Mesenchymal stem cell (in vitro differentiated cells and primary cell): ENCODE measurements around the gene MARK2.

Experiments used
- DNase-seq: peaks from one replicate; pipeline ENCODE4 v3.0.0-alpha.2; 2013
- H2AFZ ChIP-seq: one replicate; pipeline ENCODE4 v1.6.1; 2013; ENCODE audit warnings: low read depth, mild to moderate bottlenecking, control low read depth, inconsistent platforms, low read length, moderate library complexity
- H2AK5ac ChIP-seq: 2 replicates; pipeline ENCODE4 v1.6.1; 2013; ENCODE audit warnings: low read length, moderate library complexity, mild to moderate bottlenecking, inconsistent platforms; ENCODE audit not compliant: severe bottlenecking
- H2BK120ac ChIP-seq: one replicate; pipeline ENCODE4 v1.6.1; 2013; ENCODE audit warnings: low read depth, mild to moderate bottlenecking, inconsistent platforms, low read length, moderate library complexity
- H2BK12ac ChIP-seq, 2 experiments: one replicate each; pipeline ENCODE4 v1.6.1; 2013; ENCODE audit warnings: inconsistent platforms in 2 of 2, low read length in 2 of 2, mild to moderate bottlenecking in 2 of 2, moderate library complexity in 2 of 2, control low read depth in 1 of 2
- H2BK15ac ChIP-seq: one replicate; pipeline ENCODE4 v1.6.1; 2013; ENCODE audit warnings: mild to moderate bottlenecking, low read depth, inconsistent platforms; ENCODE audit not compliant: poor library complexity, severe bottlenecking
- H2BK5ac ChIP-seq: 2 replicates; pipeline ENCODE4 v1.6.1; 2013; ENCODE audit warnings: low read depth, mild to moderate bottlenecking, low read length, control low read depth, inconsistent platforms; ENCODE audit not compliant: poor library complexity, severe bottlenecking
- H3K14ac ChIP-seq, 2 experiments: one replicate each; pipeline ENCODE4 v1.6.1; 2013; ENCODE audit warnings: inconsistent platforms in 2 of 2, low read length in 2 of 2, control low read depth in 1 of 2, mild to moderate bottlenecking in 1 of 2, moderate library complexity in 1 of 2
- H3K18ac ChIP-seq, 2 experiments: one replicate each; pipeline ENCODE4 v1.6.1; 2013; ENCODE audit warnings: inconsistent platforms in 2 of 2, low read length in 2 of 2, control low read depth in 1 of 2, low read depth in 1 of 2, mild to moderate bottlenecking in 1 of 2
- H3K23ac ChIP-seq, 2 experiments: one replicate each; pipeline ENCODE4 v1.6.1; 2013; ENCODE audit warnings: inconsistent platforms in 2 of 2, low read length in 2 of 2, mild to moderate bottlenecking in 2 of 2, moderate library complexity in 2 of 2, control low read depth in 1 of 2
- H3K27ac ChIP-seq: 2 replicates; pipeline ENCODE4 v1.5.1; 2013; ENCODE audit warnings: mild to moderate bottlenecking, moderate library complexity, low read length, control low read depth, inconsistent platforms; ENCODE audit not compliant: poor library complexity, severe bottlenecking
- H3K27me3 ChIP-seq, 2 experiments: 2 replicates each; pipeline versions ENCODE4 v1.6.1 to v1.7.0; 2013; ENCODE audit warnings: low read length in 2 of 2, mild to moderate bottlenecking in 2 of 2, moderate library complexity in 2 of 2, control low read depth in 1 of 2, inconsistent platforms in 1 of 2; ENCODE audit not compliant: control insufficient read depth in 1 of 2, insufficient read depth in 1 of 2
- H3K36me3 ChIP-seq, 2 experiments: 2 replicates each; pipeline versions ENCODE4 v1.6.1 to v1.7.0; 2013; ENCODE audit warnings: low read length in 2 of 2, control low read depth in 1 of 2, inconsistent platforms in 1 of 2, low read depth in 1 of 2, mild to moderate bottlenecking in 1 of 2; ENCODE audit not compliant: insufficient read depth in 2 of 2, control insufficient read depth in 1 of 2
- H3K4ac ChIP-seq, 2 experiments: one replicate each; pipeline ENCODE4 v1.6.1; 2013; ENCODE audit warnings: inconsistent platforms in 2 of 2, low read length in 2 of 2, mild to moderate bottlenecking in 2 of 2, moderate library complexity in 2 of 2, control low read depth in 1 of 2, low read depth in 1 of 2
- H3K4me1 ChIP-seq: 2 replicates; pipeline ENCODE4 v1.6.1; 2013; ENCODE audit warnings: low read depth, low read length, control low read depth; ENCODE audit not compliant: control insufficient read depth, insufficient read depth
- H3K4me2 ChIP-seq: 2 replicates; pipeline ENCODE4 v1.6.1; 2013; ENCODE audit warnings: low read length, mild to moderate bottlenecking, inconsistent platforms; ENCODE audit not compliant: poor library complexity, severe bottlenecking
- H3K4me3 ChIP-seq, 2 experiments: 2 replicates each; pipeline versions ENCODE4 v1.5.1 to v1.7.0; 2013; ENCODE audit warnings: low read length in 2 of 2, mild to moderate bottlenecking in 2 of 2, control low read depth in 1 of 2, low read depth in 1 of 2; ENCODE audit not compliant: insufficient read depth in 1 of 2
- H3K79me1 ChIP-seq: replicated peaks from 2 replicates; pipeline ENCODE4 v1.6.1; 2013; ENCODE audit warnings: mild to moderate bottlenecking, control low read depth, low read length, inconsistent platforms; ENCODE audit not compliant: poor library complexity, severe bottlenecking
- H3K9ac ChIP-seq: 2 replicates; pipeline ENCODE4 v1.7.0; 2013; ENCODE audit warnings: mild to moderate bottlenecking, low read length, moderate library complexity
- H3K9me3 ChIP-seq: 2 replicates; pipeline ENCODE4 v1.7.0; 2013; ENCODE audit warnings: mild to moderate bottlenecking, low read length; ENCODE audit not compliant: control insufficient read depth
- H4K8ac ChIP-seq: one replicate; pipeline ENCODE4 v1.6.1; 2013; ENCODE audit warnings: inconsistent platforms, mild to moderate bottlenecking, low read length, moderate library complexity
- H4K91ac ChIP-seq: one replicate; pipeline ENCODE4 v1.6.1; 2013; ENCODE audit warnings: mild to moderate bottlenecking, low read length, inconsistent platforms
- WGBS: methylation state at CpG from one replicate; pipeline ENCODE4 v1.1.7; 2013; ENCODE audit warnings: mixed read lengths; 5-methylcytosine and 5-hydroxymethylcytosine counted together

Gene MARK2

DNA sequence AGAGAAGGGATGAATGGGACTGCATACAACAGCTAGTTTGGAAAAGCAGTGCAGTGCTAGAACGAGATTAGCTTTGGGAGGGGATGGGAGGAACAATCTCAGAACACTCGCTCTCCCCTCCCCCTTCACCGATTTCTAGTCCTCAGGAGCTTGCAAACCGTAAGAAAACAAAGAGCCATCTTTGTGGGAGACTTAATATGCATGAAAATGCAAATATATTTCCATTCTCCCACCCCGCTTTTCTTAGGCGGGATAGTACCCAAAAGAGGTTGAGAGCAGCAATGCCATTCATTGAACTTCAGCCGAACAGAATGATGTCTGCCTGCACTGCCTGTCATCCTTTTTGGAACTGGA lies 24.6 kb upstream of the MARK2 start:
- H3K27ac ChIP-seq, result no peak overlapping the region
- H4K8ac ChIP-seq, result no peak overlapping the region
- H3K14ac ChIP-seq, result peak overlapping the region in 1 of 2 experiments; percentile 82
- no peak overlapping the region for H2BK12ac ChIP-seq
- no peak overlapping the region for H2AFZ ChIP-seq
- no peak overlapping the region for H4K91ac ChIP-seq
- H2AK5ac ChIP-seq, result no peak overlapping the region
- no peaks in the 10 kb centered on the region for H3K9me3 ChIP-seq
- H3K27me3 ChIP-seq, result no peaks in the 10 kb centered on the region
- H3K9ac ChIP-seq, result peak overlapping the region; percentile 91
- WGBS, result 10% methylated on average over 5 of the region's 7 CpGs
- peak overlapping the region; percentile 86 to 96 for H3K4me3 ChIP-seq
- H2BK15ac ChIP-seq, result no peak overlapping the region
- peak overlapping the region; percentile 86 for H3K4me2 ChIP-seq
- no peak overlapping the region for H3K18ac ChIP-seq
- no peak for DNase-seq
- peak overlapping the region; percentile 15 for H2BK5ac ChIP-seq
- H3K36me3 ChIP-seq, result peaks cover 27 to 34% of the 10 kb centered on the region in 2 experiments
- H3K23ac ChIP-seq, result no peak overlapping the region
- peaks cover 14% of the 10 kb centered on the region for H3K79me1 ChIP-seq
- H3K4me1 ChIP-seq, result peaks cover 6% of the 10 kb centered on the region
- H3K4ac ChIP-seq, result peak overlapping the region in 1 of 2 experiments; percentile 72
- H2BK120ac ChIP-seq, result no peak overlapping the region

DNA sequence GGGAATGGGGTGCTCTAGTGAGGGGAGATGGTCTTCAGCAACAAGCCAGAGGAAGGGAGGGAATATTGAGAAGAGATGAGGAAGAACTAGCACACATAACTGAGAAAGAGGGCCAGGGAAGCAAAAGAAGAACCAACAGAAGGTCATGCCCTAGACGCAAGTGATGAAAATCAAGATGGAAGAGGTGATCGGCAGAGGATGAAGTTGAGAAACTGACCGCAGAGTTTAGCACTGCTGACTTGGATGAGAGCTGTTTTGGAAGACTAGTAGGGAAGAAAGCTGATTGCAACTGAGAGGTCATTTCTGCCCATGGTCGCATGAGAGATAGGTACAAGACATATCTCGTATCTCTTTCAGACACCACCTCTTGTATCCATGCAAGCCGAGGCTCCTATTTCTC lies 22.7 kb upstream of the MARK2 start:
- Histone ChIP-seq H3K79me1 (peaks cover 21% of the 10 kb centered on the region), H3K4me3 (no peak overlapping the region), H3K18ac (no peak overlapping the region), H3K27ac (no peak overlapping the region), H3K4ac (no peak overlapping the region), H4K91ac (no peak overlapping the region), H3K9me3 (no peaks in the 10 kb centered on the region), H3K14ac (no peak overlapping the region), H4K8ac (no peak overlapping the region), H2AK5ac (no peak overlapping the region), H2AFZ (no peak overlapping the region), H3K36me3 (peaks cover 37 to 47% of the 10 kb centered on the region in 2 experiments), H3K4me1 (peaks cover 6% of the 10 kb centered on the region), H3K23ac (no peak overlapping the region), H3K27me3 (no peaks in the 10 kb centered on the region), H2BK15ac (no peak overlapping the region), H3K4me2 (no peak overlapping the region), H2BK12ac (no peak overlapping the region), H2BK5ac (no peak overlapping the region), H2BK120ac (no peak overlapping the region), H3K9ac (no peak overlapping the region)
- WGBS, result 96% methylated on average over 3 of the region's 6 CpGs
- no peak for DNase-seq

GRCh38 chr11:63816732-63817131 lies 22.2 kb upstream of the MARK2 start:
- no peak overlapping the region for H3K27ac ChIP-seq
- H3K14ac ChIP-seq, result no peak overlapping the region
- H2BK15ac ChIP-seq, result no peak overlapping the region
- no peak overlapping the region for H3K9ac ChIP-seq
- no peak overlapping the region for H3K4me2 ChIP-seq
- H3K79me1 ChIP-seq, result peaks cover 25% of the 10 kb centered on the region
- no peak overlapping the region for H2AFZ ChIP-seq
- no peak overlapping the region for H2BK120ac ChIP-seq
- H3K36me3 ChIP-seq, result peaks cover 43 to 52% of the 10 kb centered on the region in 2 experiments
- H2AK5ac ChIP-seq, result no peak overlapping the region
- no peak overlapping the region for H2BK5ac ChIP-seq
- H4K91ac ChIP-seq, result no peak overlapping the region
- H3K4ac ChIP-seq, result no peak overlapping the region
- no peak overlapping the region for H4K8ac ChIP-seq
- H3K9me3 ChIP-seq, result no peaks in the 10 kb centered on the region
- H3K27me3 ChIP-seq, result no peaks in the 10 kb centered on the region
- H3K23ac ChIP-seq, result no peak overlapping the region
- H3K4me1 ChIP-seq, result peaks cover 6% of the 10 kb centered on the region
- no peak overlapping the region for H3K18ac ChIP-seq
- DNase-seq, result no peak
- WGBS, result 100% methylated on average over 1 of the region's 3 CpGs
- H3K4me3 ChIP-seq, result no peak overlapping the region
- H2BK12ac ChIP-seq, result no peak overlapping the region

GRCh38 chr11:63817758-63818498 lies 21.0 kb upstream of the MARK2 start:
- peaks cover 6% of the 10 kb centered on the region for H3K4me1 ChIP-seq
- no peak overlapping the region for H2BK5ac ChIP-seq
- no peak overlapping the region for H3K4me3 ChIP-seq
- H3K4ac ChIP-seq, result no peak overlapping the region
- no peak overlapping the region for H2BK12ac ChIP-seq
- H3K18ac ChIP-seq, result no peak overlapping the region
- no peak overlapping the region for H3K14ac ChIP-seq
- H3K27ac ChIP-seq, result no peak overlapping the region
- 96% methylated on average over 27 of the region's 27 CpGs for WGBS
- DNase-seq, result no peak
- H4K8ac ChIP-seq, result no peak overlapping the region
- no peak overlapping the region for H3K23ac ChIP-seq
- H2AK5ac ChIP-seq, result no peak overlapping the region
- peak overlapping the region; percentile 15 for H4K91ac ChIP-seq
- no peak overlapping the region for H3K4me2 ChIP-seq
- H2BK120ac ChIP-seq, result no peak overlapping the region
- no peaks in the 10 kb centered on the region for H3K27me3 ChIP-seq
- H3K9ac ChIP-seq, result no peak overlapping the region
- H3K36me3 ChIP-seq, result peaks cover 55 to 62% of the 10 kb centered on the region in 2 experiments
- no peaks in the 10 kb centered on the region for H3K9me3 ChIP-seq
- H2AFZ ChIP-seq, result no peak overlapping the region
- no peak overlapping the region for H2BK15ac ChIP-seq
- H3K79me1 ChIP-seq, result peaks cover 32% of the 10 kb centered on the region
